ENCODE results near the gene LIPT1.

LIPT1 gene

GRCh38 chr2:99201959-99202678, 47.4 kb downstream of the LIPT1 start:
- Histone ChIP-seq H3K36me3 (peaks cover 11 to 18% (median 14%) of the 10 kb centered on the region in 3 donors), H3K27me3 (no peaks in the 10 kb centered on the region), H3K9me3 (no peaks in the 10 kb centered on the region), H3K27ac (no peak overlapping the region), H3K4me3 (no peak overlapping the region), H3K4me1 (no peaks in the 10 kb centered on the region)
- TF ChIP-seq CTCF (IDR thresholded peaks at IDR 0.05), result no peak
- no peak for DNase-seq
- intact Hi-C loops (cut with DNase I; ENCODE audit: low total_unique reads), result no loop called here

- intact Hi-C loops (cut with DNase I; ENCODE audit: low total_unique reads), result no loop called here
- Histone ChIP-seq H3K27me3 (no peaks in the 10 kb centered on the region), H3K4me1 (no peaks in the 10 kb centered on the region), H3K9me3 (no peaks in the 10 kb centered on the region), H3K27ac (no peak overlapping the region), H3K36me3 (no peaks in the 10 kb centered on the region), H3K4me3 (no peak overlapping the region)
- TF ChIP-seq CTCF (IDR thresholded peaks at IDR 0.05), result no peak
- DNase-seq, result no peak
Observed at GRCh38 chr2:99205491-99205890, 50.7 kb downstream of the LIPT1 start.
